Measurements from ENCODE around the gene ABCG8. TPM values are rescaled to one million over a fixed set of nuclear protein-coding genes. Genes with fewer than 3 reads are reported as not detected.

The ABCG8 gene
- total and polyA plus RNA-seq, 2 donors (not counting 3 experiments of a cell fraction or from before 2014, with no cell fraction given): not detected

GRCh38 chr2:43855292-43855691 is 16.5 kb downstream of the ABCG8 start:
- BruUV-seq (replicated peaks): no TSS peak
- dilution Hi-C loops (cut with MboI; ENCODE audit: extremely low pct_ligation_motif_present, low sequenced_read_pairs) (no loop called here), intact Hi-C loops (cut with micrococcal nuclease) (no loop called here)
- no peak for FAIRE-seq
- Histone ChIP-seq H3K36me3 (ENCODE audit: control insufficient read depth in 2 of 2, extremely low read depth in 1 of 2, insufficient read depth in 2 of 2, low read length in 2 of 2) (no peaks in the 10 kb centered on the region), H3K9me3 (replicated peaks; ENCODE audit: control insufficient read depth, insufficient read depth, low read length) (no peaks in the 10 kb centered on the region), H3K9me1 (replicated peaks; ENCODE audit: control insufficient read depth, extremely low read depth, insufficient read depth, low read length) (no peaks in the 10 kb centered on the region), H3K4me1 (ENCODE audit: control insufficient read depth, extremely low read depth, insufficient read depth, low read length) (no peaks in the 10 kb centered on the region), H3K4me2 (ENCODE audit: insufficient read depth, low read length) (no peak overlapping the region), H3K79me2 (ENCODE audit: control insufficient read depth, insufficient read depth, low read length) (no peaks in the 10 kb centered on the region), H2AFZ (ENCODE audit: low read depth, low read length) (no peak overlapping the region), H3K27me3 (ENCODE audit: control insufficient read depth in 2 of 2, insufficient read depth in 2 of 2, low read length in 2 of 2) (peaks cover 7 to 18% of the 10 kb centered on the region in 2 experiments), H3K4me3 (replicated peaks in 1 of 3; ENCODE audit: insufficient read depth in 1 of 3, low read depth in 1 of 3, low read length in 3 of 3) (no peak overlapping the region), H4K20me1 (replicated peaks; ENCODE audit: control insufficient read depth, extremely low read depth, insufficient read depth, low read length) (no peaks in the 10 kb centered on the region), H3K27ac (ENCODE audit: insufficient read depth, low read depth, low read length) (no peak overlapping the region), H3K9ac (replicated peaks; ENCODE audit: extremely low read depth, insufficient read depth, low read length) (no peak overlapping the region)
- no peak for TF ChIP-seq POLR2A (IDR thresholded peaks at IDR 0.05; ENCODE audit: low read depth, low read length)
- TF ChIP-seq POLR2AphosphoS5 (IDR thresholded peaks at IDR 0.05; ENCODE audit: insufficient read depth, low read depth, low read length): no peak
- TF ChIP-seq, protein P1, sequence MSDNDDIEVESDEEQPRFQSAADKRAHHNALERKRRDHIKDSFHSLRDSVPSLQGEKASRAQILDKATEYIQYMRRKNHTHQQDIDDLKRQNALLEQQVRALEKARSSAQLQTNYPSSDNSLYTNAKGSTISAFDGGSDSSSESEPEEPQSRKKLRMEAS (IDR thresholded peaks at IDR 0.05; ENCODE audit: insufficient read depth, insufficient read length): no peak
- TF ChIP-seq MYC (IDR thresholded peaks at IDR 0.05; ENCODE audit: low read depth, low read length): no peak
- no peak for TF ChIP-seq GATA2 (IDR thresholded peaks at IDR 0.05; ENCODE audit: insufficient read depth, insufficient read length, low read depth, low read length)
- TF ChIP-seq FOS (IDR thresholded peaks at IDR 0.05; ENCODE audit: borderline replicate concordance, insufficient read depth, low read length): no peak
- TF ChIP-seq JUN (IDR thresholded peaks at IDR 0.05; ENCODE audit: borderline replicate concordance, insufficient read depth, insufficient read length, low read depth): no peak
- TF ChIP-seq EZH2 (IDR thresholded peaks at IDR 0.05; ENCODE audit: borderline replicate concordance, low read depth, low read length, severe bottlenecking): no peak
- no peak for TF ChIP-seq CTCF (IDR thresholded peaks at IDR 0.05; ENCODE audit: extremely low read depth in 1 of 2, insufficient read depth in 1 of 2, low read depth in 1 of 2, low read length in 2 of 2)
- DNase-seq (ENCODE audit: low read depth, low spot score): no peak
- POLR2A ChIA-PET: no interaction called here
- CTCF ChIA-PET: no interaction called here
